ENCODE data around the gene RAB10.
"Not testable (repeated sequence)": the region's sequence is repeated elsewhere in the genome, so short reads cannot be mapped to it uniquely, and the experiment has no call there.

The RAB10 gene

GRCh38 chr2:26100384-26100783 is 66.5 kb downstream of the RAB10 start:
- DNase-seq = no peak

GRCh38 chr2:26103752-26104151 is 69.9 kb downstream of the RAB10 start:
- no peak for DNase-seq

- DNase-seq = not testable (repeated sequence)
These were observed 74.8 kb downstream of the RAB10 start for GRCh38 chr2:26108701-26109100.

- DNase-seq = no peak
These were observed 78.3 kb downstream of the RAB10 start for GRCh38 chr2:26112201-26112600.

- DNase-seq = no peak
These were observed 80.3 kb downstream of the RAB10 start for GRCh38 chr2:26114151-26114550.

- no peak for DNase-seq
These were observed 84.8 kb downstream of the RAB10 start for GRCh38 chr2:26118682-26119081.

GRCh38 chr2:26119521-26119920 is 85.6 kb downstream of the RAB10 start:
- no peak for DNase-seq

GRCh38 chr2:26122630-26123029 is 88.7 kb downstream of the RAB10 start:
- DNase-seq = no peak

GRCh38 chr2:26123426-26123825 is 89.5 kb downstream of the RAB10 start:
- DNase-seq = no peak

GRCh38 chr2:26126074-26126473 is 92.2 kb downstream of the RAB10 start:
- DNase-seq = no peak

- no peak for DNase-seq
These were observed 94.3 kb downstream of the RAB10 start for GRCh38 chr2:26128176-26128575.

- no peak for DNase-seq
These were observed 96.9 kb downstream of the RAB10 start for GRCh38 chr2:26130763-26131162.

GRCh38 chr2:26136451-26136850 is 102.6 kb downstream of the RAB10 start:
- no peak for DNase-seq

- no peak for DNase-seq
These were observed 105.6 kb downstream of the RAB10 start for GRCh38 chr2:26139269-26140183.

GRCh38 chr2:26141145-26141769 is 107.4 kb downstream of the RAB10 start:
- DNase-seq = no peak

- DNase-seq = no peak
These were observed 110.1 kb downstream of the RAB10 start for GRCh38 chr2:26144031-26144430.

GRCh38 chr2:26144953-26145680 is 111.2 kb downstream of the RAB10 start:
- peak; percentile 68 for DNase-seq

GRCh38 chr2:26148501-26148900 is 114.6 kb downstream of the RAB10 start:
- no peak for DNase-seq

GRCh38 chr2:26150243-26150642 is 116.4 kb downstream of the RAB10 start:
- DNase-seq = no peak

- DNase-seq = no peak
These were observed 123.7 kb downstream of the RAB10 start for GRCh38 chr2:26157580-26157979.

GRCh38 chr2:26161926-26162325 is 128.0 kb downstream of the RAB10 start:
- no peak for DNase-seq

- no peak for DNase-seq
These were observed 129.1 kb downstream of the RAB10 start for GRCh38 chr2:26162963-26163362.

- DNase-seq = no peak
These were observed 130.3 kb downstream of the RAB10 start for GRCh38 chr2:26164231-26164630.
